22Rv1 (cell line): ENCODE data around the gene BCAS4.
A peak's percentile ranks its signal among the peaks of the same experiment; 100 is the strongest.

Source experiments
- H3K27ac ChIP-seq: fragments of 450-650 bp; 2 replicates; pipeline ENCODE4 v1.5.1; 2017
- CTCF ChIP-seq: fragments of 450-650 bp; IDR thresholded peaks from 2 replicates; pipeline ENCODE4 v1.5.1; 2017; ENCODE audit warnings: mild to moderate bottlenecking
- ZFX ChIP-seq: fragments of 450-650 bp; IDR thresholded peaks from 2 replicates; pipeline ENCODE4 v1.6.1; 2017; ENCODE audit warnings: antibody characterized with exemption, borderline replicate concordance

Gene BCAS4

DNA sequence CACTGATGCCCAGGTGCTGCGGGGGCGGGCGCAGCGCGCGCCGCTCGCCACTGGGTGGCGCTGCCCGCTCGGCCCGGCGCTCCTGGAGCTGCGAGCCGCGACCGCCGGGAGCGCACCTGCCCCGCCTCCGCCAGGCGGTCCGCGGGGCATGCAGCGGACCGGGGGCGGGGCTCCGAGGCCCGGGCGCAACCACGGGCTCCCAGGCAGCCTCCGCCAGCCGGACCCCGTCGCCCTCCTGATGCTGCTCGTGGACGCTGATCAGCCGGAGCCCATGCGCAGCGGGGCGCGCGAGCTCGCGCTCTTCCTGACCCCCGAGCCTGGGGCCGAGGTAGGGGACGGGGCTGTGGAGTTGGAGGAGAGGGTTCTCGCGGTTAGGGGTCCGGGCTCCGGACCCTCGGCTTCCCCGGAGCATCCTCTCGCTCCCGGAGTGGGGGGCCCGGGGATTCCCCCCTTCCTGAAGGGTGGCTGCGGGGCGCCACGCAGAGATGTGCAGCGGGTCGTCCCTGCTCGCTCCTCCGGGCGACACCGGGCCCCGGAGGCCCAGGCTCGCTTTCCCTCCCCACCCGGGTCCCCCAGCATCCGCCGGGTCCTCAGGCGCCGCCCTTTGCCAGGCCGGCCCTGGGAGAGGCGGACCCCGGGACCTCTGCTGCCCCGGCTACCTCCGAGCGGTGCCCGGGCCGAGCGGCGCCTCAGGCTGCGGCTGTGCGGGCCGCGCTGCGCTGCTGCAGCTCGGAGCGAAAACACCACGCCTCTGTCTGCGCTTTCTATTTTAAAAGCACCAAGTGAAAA is at the start of gene BCAS4:
Gene BCAS4, plus strand, starts transcription at position 216 of the 789 bp plus-strand sequence. Its CDS starts 23 bp downstream, at position 239.
- no peak within 1 kb of the TSS for H3K27ac ChIP-seq
- no peak for TF ChIP-seq ZFX
- TF ChIP-seq CTCF = peak; percentile 98

DNA sequence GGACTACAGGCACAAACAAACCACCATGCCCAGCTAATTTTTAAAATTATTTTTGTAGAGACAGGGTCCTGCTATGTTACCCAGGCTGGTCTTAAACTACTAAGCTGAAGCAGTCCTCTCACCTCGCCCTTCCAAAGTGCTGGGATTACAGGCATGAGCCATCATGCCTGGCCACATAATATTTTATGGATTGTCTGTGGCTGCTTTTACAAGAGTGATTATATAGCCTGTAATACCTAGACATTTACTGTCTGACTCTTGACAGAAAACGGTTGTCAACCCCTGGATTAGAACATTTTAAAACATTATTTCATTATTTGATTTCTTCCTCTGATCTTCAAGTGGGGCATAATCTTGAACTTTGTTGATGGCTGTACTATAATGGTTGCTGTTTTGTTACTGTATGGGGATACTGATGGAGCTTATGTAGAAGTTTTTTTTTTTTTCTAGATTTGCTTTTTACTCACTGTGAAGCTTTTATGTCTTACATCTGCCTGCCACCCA is 49.2 kb upstream of the BCAS4 start:
- H3K27ac ChIP-seq = peak overlapping the region; percentile 40
- TF ChIP-seq ZFX (no peak), CTCF (no peak)

GRCh38 chr20:50746138-50746940 is 48.5 kb upstream of the BCAS4 start:
- H3K27ac ChIP-seq = peak overlapping the region; percentile 40
- TF ChIP-seq ZFX = no peak
- TF ChIP-seq CTCF = no peak

GRCh38 chr20:50747275-50747674 is 47.6 kb upstream of the BCAS4 start:
- peak overlapping the region; percentile 40; the same call in 1 of the 2 replicates for H3K27ac ChIP-seq
- TF ChIP-seq CTCF = no peak
- TF ChIP-seq ZFX = no peak

DNA sequence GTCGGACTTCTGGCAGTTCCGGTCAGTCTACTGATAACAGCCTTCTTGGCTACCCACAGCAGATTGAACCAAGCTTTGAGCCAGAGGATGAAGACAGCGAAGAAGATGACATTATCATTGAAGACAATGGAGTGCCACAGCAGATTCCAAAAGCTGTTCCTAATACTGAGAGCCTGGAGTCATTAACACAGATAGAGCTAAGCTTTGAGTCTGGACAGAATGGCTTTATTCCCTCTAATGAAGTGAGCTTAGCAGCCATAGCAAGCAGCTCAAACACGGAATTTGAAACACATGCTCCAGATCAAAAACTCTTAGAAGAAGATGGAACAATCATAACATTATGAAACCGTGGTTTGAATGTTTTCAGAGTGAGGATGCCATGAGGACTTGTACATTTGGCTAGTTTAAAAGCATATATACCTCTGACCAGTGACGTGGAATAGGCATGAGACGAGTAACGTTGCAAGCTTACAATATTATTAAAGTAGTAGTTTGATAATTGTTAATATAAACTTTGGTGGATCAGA is 44.7 kb upstream of the BCAS4 start:
- no peak for TF ChIP-seq ZFX
- TF ChIP-seq CTCF = no peak
- no peak overlapping the region for H3K27ac ChIP-seq

GRCh38 chr20:50753152-50753551 is 41.7 kb upstream of the BCAS4 start:
- TF ChIP-seq CTCF (no peak), ZFX (no peak)
- H3K27ac ChIP-seq = no peak overlapping the region

- no peak overlapping the region for H3K27ac ChIP-seq
- no peak for TF ChIP-seq CTCF
- no peak for TF ChIP-seq ZFX
Observed at GRCh38 chr20:50754420-50754819, 40.4 kb upstream of the BCAS4 start.
